Measurements from ENCODE around the gene PARVB. TPM values are rescaled to one million over a fixed set of nuclear protein-coding genes. Genes with fewer than 3 reads are reported as not detected.
A peak's percentile ranks its signal among the peaks of the same experiment; 100 is the strongest.

The PARVB gene
- total RNA-seq, 1 donor from 2014 or later = 53.2 TPM

- no peak for DNase-seq (ENCODE audit: low read depth)
Observed at GRCh38 chr22:44157916-44158618, 134.0 kb downstream of the PARVB start.

GRCh38 chr22:44158816-44159215, 134.7 kb downstream of the PARVB start:
- DNase-seq (ENCODE audit: low read depth) = no peak

DNA sequence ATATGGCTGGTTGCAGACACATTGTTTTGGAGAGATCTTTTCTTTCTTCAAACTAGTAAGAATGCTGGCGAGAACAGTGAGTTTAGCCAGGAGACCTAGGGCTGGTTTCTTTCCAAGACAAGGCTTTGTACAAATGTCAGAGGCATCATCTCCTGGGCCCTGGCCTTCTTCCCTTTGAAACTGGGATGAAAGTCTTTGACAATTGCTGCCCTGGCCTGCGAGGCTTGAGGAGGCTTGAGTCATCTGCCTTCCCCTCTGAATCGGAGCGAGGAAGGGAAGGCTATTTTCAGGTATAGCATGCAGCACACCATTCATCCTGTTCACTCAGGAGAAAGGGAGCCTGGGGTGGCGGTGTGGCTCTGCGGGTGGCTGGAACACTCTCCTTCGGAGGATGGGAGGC, 135.1 kb downstream of the PARVB start:
- DNase-seq (ENCODE audit: low read depth) = no peak

DNA sequence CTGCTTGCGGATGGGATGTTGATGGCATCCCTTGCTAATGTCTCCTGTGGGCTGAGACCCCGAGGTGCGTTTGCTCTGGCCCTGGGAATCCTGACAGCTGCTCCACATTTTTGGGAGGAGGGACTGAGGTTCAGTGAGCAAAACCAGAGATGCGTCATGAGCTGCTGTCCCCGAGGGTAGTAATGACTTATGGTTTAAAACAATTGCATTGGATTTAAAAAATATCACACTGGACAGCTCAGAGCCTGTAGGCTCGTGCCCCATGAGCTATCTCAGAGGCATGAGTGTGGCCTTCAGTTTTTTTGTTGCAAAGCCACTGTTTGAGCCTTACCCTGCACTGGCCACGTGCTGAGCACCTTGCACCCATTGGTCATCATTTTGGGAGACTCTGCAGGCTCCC, 135.7 kb downstream of the PARVB start:
- DNase-seq (ENCODE audit: low read depth) = peak; percentile 31

GRCh38 chr22:44160421-44160820, 136.3 kb downstream of the PARVB start:
- no peak for DNase-seq (ENCODE audit: low read depth)

DNA sequence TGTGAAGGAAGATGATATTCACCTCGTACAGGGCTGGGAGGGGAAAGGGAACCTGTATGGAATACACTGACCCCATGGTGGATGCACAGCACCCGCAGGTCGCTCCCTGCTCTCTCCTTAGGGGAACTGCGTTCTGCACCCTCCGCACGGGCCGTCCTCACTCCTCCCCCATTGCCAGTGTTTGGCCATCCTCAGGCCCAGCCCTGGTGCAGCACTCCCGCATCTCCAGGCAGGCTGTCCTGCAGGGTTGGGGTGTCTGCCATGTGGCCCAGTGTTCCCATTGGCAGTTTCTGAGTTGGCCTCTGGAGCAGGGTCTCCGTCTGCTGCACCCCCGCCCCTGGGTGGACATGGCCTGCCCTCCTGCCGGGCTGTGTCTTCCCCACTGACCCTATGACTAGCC, 137.6 kb downstream of the PARVB start:
- no peak for DNase-seq (ENCODE audit: low read depth)

DNA sequence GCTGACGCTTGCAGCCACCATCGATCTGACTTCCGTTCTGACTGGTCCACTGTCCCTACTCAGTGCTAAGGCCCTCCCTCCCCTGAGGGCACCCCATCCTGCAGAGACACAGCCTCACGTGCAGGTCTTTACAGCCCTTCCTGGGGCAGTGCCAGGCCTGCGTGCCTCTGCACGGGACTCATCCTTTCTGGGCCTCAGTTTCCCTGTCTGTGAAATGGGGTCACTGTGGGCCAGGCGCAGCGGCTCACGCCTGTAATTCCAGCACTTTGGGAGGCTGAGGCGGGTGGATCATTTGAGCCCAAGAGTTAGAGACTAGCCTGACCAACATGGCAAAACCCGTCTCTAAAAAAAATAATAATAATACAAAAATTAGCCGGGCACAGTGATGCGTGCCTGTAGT, 138.9 kb downstream of the PARVB start:
- no peak for DNase-seq (ENCODE audit: low read depth)

DNA sequence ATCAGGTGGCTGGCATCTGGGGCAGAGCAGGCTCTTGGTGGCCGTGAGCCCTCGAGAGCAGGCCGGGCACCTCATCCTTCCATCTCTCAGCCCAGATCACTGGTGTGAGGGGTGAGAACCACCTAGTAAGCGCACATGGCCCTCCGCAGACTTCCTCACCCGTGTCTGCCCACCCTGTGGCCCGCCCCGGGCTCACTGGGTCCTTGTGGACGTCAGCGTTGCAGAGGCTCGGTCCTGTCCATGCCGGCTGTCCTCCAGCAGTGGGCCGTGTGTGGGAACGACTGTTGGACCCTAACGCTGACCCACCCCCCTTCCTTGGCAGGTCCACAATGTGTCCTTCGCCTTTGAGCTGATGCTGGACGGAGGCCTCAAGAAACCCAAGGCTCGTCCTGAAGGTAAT, 139.4 kb downstream of the PARVB start:
- no peak for DNase-seq (ENCODE audit: low read depth)

- DNase-seq (ENCODE audit: low read depth) = no peak
Observed at GRCh38 chr22:44164031-44164430, 139.9 kb downstream of the PARVB start.

- DNase-seq (ENCODE audit: low read depth) = no peak
Observed at GRCh38 chr22:44165286-44165874, 141.3 kb downstream of the PARVB start.

DNA sequence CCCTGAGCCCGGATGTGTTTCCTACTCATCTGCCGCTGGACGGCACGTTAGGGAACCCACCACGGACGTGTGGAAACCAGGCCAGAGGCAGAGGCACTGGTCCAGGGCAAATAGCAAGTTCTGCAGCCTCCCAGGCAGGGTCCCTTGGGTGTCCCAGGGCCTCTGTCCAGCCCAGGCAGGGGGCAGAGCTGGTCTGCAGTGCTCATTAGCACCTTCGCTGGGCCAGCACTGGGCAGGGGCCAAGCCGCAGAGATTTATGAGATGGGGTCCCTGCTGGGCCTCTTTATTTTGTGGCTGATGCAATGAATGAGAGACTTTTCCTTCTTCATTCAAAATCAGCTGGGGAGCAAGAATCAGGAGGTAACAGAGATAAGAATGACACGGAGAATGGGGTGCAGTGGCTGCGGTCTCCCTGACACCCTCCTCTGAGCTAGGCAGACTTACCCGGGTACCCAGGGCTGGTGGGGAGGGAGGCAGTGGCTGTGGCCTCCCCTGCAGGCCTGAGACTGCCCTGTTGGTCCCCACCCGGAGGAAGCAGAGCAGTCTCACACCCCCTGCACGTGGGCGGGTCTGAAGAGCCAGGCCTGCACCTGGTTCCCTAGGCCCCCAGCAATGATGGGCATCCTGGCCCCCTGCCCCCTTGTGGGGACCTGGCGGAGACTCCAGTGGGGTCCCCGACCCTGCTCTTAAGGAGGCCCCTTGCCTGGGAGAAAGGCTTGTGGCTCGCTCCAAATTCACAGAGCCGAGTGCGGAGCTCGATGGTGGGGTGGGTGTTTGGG, 142.6 kb downstream of the PARVB start:
- DNase-seq (ENCODE audit: low read depth) = no peak

- DNase-seq (ENCODE audit: low read depth) = no peak
Observed at GRCh38 chr22:44167501-44167900, 143.4 kb downstream of the PARVB start.

DNA sequence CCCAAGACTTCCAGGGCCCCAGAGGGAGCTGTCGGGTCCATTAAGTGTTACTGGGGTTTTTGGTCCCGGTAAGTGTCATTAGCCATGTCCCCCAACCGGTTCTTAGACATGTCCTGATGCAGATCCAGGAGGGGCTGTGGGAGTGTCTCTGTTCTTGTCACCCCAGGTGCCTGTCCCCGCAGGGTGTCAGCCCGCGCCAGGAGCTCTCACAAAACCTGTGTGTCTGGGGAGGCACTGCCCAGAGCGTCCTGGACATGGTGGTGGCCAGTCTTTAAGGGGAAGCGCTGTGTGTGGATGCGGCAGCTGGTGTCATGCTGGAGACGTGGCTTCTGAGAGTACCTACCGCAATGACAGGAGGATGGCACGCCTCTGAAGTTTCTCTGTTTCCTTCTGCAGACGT, 144.1 kb downstream of the PARVB start:
- DNase-seq (ENCODE audit: low read depth) = no peak

GRCh38 chr22:44170470-44170869, 146.4 kb downstream of the PARVB start:
- DNase-seq (ENCODE audit: low read depth) = no peak

GRCh38 chr22:44171561-44171960, 147.5 kb downstream of the PARVB start:
- no peak for DNase-seq (ENCODE audit: low read depth)

DNA sequence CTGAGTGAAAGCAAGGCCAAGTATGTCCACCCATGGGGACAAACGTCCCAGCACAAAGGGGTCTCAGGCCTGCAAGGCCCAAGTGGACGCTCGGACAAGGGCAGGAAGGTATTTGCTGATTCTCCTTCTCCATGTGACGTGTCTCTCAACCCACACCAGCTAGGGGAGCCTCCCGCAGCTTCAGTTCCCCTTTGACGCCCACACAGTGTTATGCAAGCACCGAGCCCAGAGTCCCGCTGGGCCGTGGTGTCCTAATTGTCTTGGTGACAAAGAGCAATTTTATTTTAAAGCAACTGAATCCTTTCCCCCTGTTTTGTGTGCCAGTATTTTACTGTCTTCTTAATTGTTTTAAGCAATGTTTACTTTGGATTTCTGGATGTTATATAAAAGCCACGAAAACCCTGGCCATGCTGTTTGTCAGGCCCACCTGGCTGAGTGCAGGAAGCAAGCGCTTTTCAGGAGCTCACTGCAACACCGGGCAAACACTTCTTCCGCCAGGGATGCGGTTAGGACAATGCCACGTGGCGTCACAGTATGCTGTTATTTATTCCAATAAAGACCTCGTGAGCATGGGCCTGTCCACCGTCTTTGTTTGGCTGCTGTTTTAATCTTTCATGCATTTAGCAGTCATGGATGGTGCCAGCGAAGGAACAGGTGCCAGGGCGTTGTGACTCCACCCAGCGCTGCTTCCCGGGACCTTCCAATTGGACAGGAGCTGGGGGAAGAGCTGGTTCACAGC, 148.4 kb downstream of the PARVB start:
- DNase-seq (ENCODE audit: low read depth) = peak; percentile 35

DNA sequence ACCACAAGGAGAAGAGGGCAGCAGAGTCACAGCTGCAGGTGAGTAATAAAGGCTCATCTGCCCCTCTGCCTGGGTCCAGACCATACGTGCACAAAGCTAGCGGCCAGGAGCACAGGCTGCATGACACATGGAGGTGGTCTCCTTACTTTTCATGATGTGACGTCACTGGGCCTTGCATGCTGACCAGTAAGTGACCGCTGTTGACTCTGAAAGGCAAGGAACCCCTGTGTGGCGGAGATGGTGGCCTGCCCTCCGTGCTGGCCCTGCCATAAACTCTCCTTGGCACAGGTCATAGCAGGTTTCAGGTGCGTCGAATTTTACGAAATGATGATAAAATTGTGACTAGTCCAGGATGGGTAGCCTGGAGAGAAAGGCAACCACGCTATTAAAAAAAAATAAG, 149.1 kb downstream of the PARVB start:
- DNase-seq (ENCODE audit: low read depth) = no peak

- DNase-seq (ENCODE audit: low read depth) = no peak
Observed at GRCh38 chr22:44175676-44176075, 151.6 kb downstream of the PARVB start.

DNA sequence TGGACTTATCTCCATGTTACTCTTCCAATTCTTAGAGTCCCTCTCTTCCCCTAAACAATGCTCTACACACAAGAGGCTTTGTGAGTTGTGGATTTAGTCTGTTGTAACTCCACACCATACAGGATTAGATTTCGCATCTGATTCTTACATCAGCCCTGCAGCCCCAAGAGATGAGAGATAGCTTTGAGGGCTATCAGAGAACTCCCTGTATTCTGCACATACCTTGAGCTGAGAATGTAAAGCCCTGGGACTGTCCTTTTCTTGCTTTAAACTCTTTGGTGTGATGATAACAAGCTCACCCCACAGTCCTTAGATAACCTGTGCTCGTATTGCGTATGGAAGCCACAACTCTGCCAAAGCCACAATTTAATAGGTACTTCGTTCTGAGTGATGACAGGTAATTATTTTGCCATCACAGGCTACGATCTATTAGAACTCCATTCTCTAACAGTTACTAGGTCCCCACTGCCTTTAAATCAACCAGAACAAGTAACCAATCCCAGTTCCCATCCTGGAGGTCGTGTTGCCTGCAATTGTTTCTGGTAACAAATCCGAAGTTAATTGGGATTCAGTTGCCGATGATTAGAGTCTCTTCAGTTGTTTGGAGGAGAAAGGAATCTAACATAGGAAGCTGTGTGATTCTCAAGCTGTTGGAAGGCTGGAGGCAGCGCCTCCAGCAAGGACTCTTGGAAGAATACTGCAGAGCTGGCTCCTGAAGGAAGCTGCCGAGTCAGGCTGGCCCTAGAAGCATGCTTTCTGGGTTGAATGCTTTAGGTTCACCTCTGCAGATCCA, 155.3 kb downstream of the PARVB start:
- DNase-seq (ENCODE audit: low read depth) = no peak

- peak; percentile 11 for DNase-seq (ENCODE audit: low read depth)
Observed at GRCh38 chr22:44179989-44180705, 156.0 kb downstream of the PARVB start.
